ENCODE results near the gene SGSM1. TPM values are rescaled to one million over a fixed set of nuclear protein-coding genes. Genes with fewer than 3 reads are reported as not detected.

The SGSM1 gene
- total RNA-seq, 1 experiment from 2014 or later = 0.29 TPM

DNA sequence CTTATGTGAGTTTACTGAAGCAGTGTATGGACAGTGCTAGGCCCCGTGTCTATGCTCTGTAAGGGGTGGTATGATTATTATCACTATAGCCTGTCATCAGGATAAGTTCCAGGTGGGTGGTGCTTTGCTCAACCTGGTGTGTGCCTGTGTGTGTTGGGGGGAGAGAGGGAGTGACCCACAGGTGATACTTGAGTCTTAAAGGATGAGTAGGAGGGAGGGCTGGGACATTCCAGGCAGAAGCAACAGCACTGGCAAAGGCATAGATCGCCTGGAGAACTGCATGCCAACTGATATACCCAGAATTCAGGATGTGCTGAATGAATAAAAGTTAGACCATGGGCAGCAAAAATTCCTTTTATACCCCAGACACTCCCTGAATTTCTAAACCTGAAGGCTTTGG, 151.0 kb downstream of the SGSM1 start:
- Histone ChIP-seq H4K20me1 (ENCODE audit: low read length) (no peaks in the 10 kb centered on the region), H3K27ac (ENCODE audit: low read length) (no peak overlapping the region), H3K9ac (ENCODE audit: low read length) (no peak overlapping the region), H3K4me2 (ENCODE audit: low read length) (no peak overlapping the region), H3K36me3 (ENCODE audit: low read depth, low read length) (no peaks in the 10 kb centered on the region), H2AFZ (ENCODE audit: low read length) (no peak overlapping the region), H3K79me2 (ENCODE audit: low read length) (peaks cover 78% of the 10 kb centered on the region), H3K4me3 (ENCODE audit: low read length) (no peak overlapping the region), H3K27me3 (ENCODE audit: low read length) (no peaks in the 10 kb centered on the region), H3F3A (ENCODE audit: low read length, unreplicated experiment) (no peaks in the 10 kb centered on the region), H3K9me2 (replicated peaks; ENCODE audit: low read length) (no peaks in the 10 kb centered on the region), H3K4me1 (ENCODE audit: insufficient read depth, low read length) (peaks cover 13% of the 10 kb centered on the region), H3K9me3 (ENCODE audit: low read length) (no peaks in the 10 kb centered on the region)
- no peak for TF ChIP-seq EZH2 (IDR thresholded peaks at IDR 0.05; ENCODE audit: low read length, unreplicated experiment)
- TF ChIP-seq EZH2phosphoT487 (IDR thresholded peaks at IDR 0.05; ENCODE audit: borderline replicate concordance, low read length) = no peak
- TF ChIP-seq, protein P1, sequence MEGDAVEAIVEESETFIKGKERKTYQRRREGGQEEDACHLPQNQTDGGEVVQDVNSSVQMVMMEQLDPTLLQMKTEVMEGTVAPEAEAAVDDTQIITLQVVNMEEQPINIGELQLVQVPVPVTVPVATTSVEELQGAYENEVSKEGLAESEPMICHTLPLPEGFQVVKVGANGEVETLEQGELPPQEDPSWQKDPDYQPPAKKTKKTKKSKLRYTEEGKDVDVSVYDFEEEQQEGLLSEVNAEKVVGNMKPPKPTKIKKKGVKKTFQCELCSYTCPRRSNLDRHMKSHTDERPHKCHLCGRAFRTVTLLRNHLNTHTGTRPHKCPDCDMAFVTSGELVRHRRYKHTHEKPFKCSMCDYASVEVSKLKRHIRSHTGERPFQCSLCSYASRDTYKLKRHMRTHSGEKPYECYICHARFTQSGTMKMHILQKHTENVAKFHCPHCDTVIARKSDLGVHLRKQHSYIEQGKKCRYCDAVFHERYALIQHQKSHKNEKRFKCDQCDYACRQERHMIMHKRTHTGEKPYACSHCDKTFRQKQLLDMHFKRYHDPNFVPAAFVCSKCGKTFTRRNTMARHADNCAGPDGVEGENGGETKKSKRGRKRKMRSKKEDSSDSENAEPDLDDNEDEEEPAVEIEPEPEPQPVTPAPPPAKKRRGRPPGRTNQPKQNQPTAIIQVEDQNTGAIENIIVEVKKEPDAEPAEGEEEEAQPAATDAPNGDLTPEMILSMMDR (conservative IDR thresholded peaks at IDR 0.05; ENCODE audit: low read depth, low read length) = no peak
- ChIA-PET POLR2A (ENCODE audit: unreplicated experiment) (no interaction called here), CTCF (interaction anchor here (0.6 kb wide), 1 partner anchor 107 kb away, joined by 3 read pairs; no protein-coding TSS in a partner anchor)
- no TSS peak for BruUV-seq (replicated peaks)
- ATAC-seq (no peak), DNase-seq (no peak)
- intact Hi-C loops (cut with micrococcal nuclease) = no loop called here

DNA sequence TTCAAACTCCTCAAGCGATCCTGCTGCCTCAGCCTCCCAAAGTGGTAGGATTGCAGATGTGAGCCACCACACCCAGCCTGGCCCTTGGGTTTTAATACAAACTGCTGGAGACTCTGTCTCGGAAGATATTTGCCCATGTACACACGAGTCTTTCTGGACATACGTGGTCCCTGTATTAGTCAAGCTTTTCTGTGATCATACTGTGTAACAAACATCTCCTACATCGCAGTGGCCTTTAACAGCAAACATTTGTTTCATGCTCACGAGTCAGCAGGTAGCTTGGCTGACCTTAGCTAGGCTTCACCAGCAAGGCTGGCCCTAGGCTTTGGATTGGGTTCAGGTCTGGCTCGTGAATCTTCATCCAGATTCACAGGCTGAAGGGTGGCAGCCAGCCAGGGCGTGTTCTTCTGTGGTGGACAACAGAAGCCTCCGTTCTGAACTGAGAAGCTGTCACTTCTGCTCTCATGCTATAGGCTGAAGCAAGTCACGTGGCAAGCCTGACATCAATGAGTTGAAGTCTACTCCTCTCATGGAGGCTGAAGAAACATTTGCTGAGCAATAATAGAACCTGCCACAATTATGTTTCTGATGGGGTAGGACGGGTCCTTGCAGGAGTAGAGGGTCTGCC, 155.3 kb downstream of the SGSM1 start:
- DNase-seq (no peak), ATAC-seq (no peak)
- Histone ChIP-seq H3F3A (ENCODE audit: low read length, unreplicated experiment) (no peaks in the 10 kb centered on the region), H3K9ac (ENCODE audit: low read length) (no peak overlapping the region), H4K20me1 (ENCODE audit: low read length) (no peaks in the 10 kb centered on the region), H3K27ac (ENCODE audit: low read length) (no peak overlapping the region), H3K9me3 (ENCODE audit: low read length) (no peaks in the 10 kb centered on the region), H3K79me2 (ENCODE audit: low read length) (peaks cover 59% of the 10 kb centered on the region), H3K27me3 (ENCODE audit: low read length) (no peaks in the 10 kb centered on the region), H3K4me1 (ENCODE audit: insufficient read depth, low read length) (peaks cover 8% of the 10 kb centered on the region), H3K4me3 (ENCODE audit: low read length) (no peak overlapping the region), H2AFZ (ENCODE audit: low read length) (no peak overlapping the region), H3K36me3 (ENCODE audit: low read depth, low read length) (no peaks in the 10 kb centered on the region; the same call in 1 of the 2 replicates), H3K4me2 (ENCODE audit: low read length) (no peak overlapping the region), H3K9me2 (replicated peaks; ENCODE audit: low read length) (no peaks in the 10 kb centered on the region)
- BruUV-seq (replicated peaks) = no TSS peak
- TF ChIP-seq EZH2 (IDR thresholded peaks at IDR 0.05; ENCODE audit: low read length, unreplicated experiment) (no peak), EZH2phosphoT487 (IDR thresholded peaks at IDR 0.05; ENCODE audit: borderline replicate concordance, low read length) (no peak)
- TF ChIP-seq, protein P1 (conservative IDR thresholded peaks at IDR 0.05; ENCODE audit: low read depth, low read length) = no peak
- intact Hi-C loops (cut with micrococcal nuclease) = no loop called here
- POLR2A ChIA-PET (ENCODE audit: unreplicated experiment) = no interaction called here
- CTCF ChIA-PET = no interaction called here

DNA sequence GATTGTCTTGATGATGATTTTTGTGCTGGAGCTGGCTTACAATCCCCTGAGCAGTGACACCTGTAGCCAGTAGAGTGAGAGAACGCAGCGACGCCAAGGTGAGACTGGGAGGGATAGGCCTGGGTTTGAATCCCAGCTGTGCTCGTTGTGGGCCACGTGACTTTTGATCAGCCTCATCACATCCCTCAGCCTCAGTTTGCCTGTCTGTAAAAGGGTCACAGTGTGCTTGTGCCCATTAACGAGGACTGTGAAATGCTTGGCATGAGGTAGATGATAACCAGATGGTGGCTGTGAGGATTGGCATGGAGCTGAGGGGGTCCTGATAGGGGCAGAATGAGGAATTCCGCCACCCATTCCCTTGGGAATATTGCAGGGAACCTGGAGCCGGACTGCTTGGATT, 156.1 kb downstream of the SGSM1 start:
- peaks cover 60% of the 10 kb centered on the region for H3K79me2 ChIP-seq (ENCODE audit: low read length)
- ChIA-PET POLR2A (ENCODE audit: unreplicated experiment) (no interaction called here), CTCF (no interaction called here)

More for the DNA sequence above, 156.1 kb downstream of the SGSM1 start:
- no peak for DNase-seq
- no peaks in the 10 kb centered on the region; the same call in 1 of the 2 replicates for H3K36me3 ChIP-seq (ENCODE audit: low read depth, low read length)
- H2AFZ ChIP-seq (ENCODE audit: low read length) = no peak overlapping the region
- no peaks in the 10 kb centered on the region for H3F3A ChIP-seq (ENCODE audit: low read length, unreplicated experiment)
- no TSS peak for BruUV-seq (replicated peaks)
- intact Hi-C loops (cut with micrococcal nuclease) = no loop called here
- no peaks in the 10 kb centered on the region for H3K9me3 ChIP-seq (ENCODE audit: low read length)
- TF ChIP-seq EZH2 (IDR thresholded peaks at IDR 0.05; ENCODE audit: low read length, unreplicated experiment) = no peak
- TF ChIP-seq, protein P1 (conservative IDR thresholded peaks at IDR 0.05; ENCODE audit: low read depth, low read length) = no peak
- TF ChIP-seq EZH2phosphoT487 (IDR thresholded peaks at IDR 0.05; ENCODE audit: borderline replicate concordance, low read length) = no peak
- H3K9ac ChIP-seq (ENCODE audit: low read length) = no peak overlapping the region
- H3K27ac ChIP-seq (ENCODE audit: low read length) = no peak overlapping the region
- peaks cover 16% of the 10 kb centered on the region for H3K4me1 ChIP-seq (ENCODE audit: insufficient read depth, low read length)
- no peak overlapping the region for H3K4me3 ChIP-seq (ENCODE audit: low read length)
- no peaks in the 10 kb centered on the region for H4K20me1 ChIP-seq (ENCODE audit: low read length)
- no peaks in the 10 kb centered on the region for H3K9me2 ChIP-seq (replicated peaks; ENCODE audit: low read length)
- no peak overlapping the region for H3K4me2 ChIP-seq (ENCODE audit: low read length)
- no peak for ATAC-seq
- H3K27me3 ChIP-seq (ENCODE audit: low read length) = no peaks in the 10 kb centered on the region
